Tibial artery (tissue), 4 donors: ENCODE results near the gene C15orf62.

Experiments
- DNase-seq, 2 donors: peaks; one replicate each; pipeline ENCODE4 v3.0.0-alpha.2; 2019
- H3K27ac ChIP-seq, 2 donors: fragments of 200-600 bp; sonication (generic) in 1 of 2; 1 replicate in 1 of 2; 2 replicates in 1 of 2; pipeline ENCODE4 v1.5.1; 2018 to 2019; ENCODE audit warnings: mild to moderate bottlenecking in 1 of 2
- H3K27me3 ChIP-seq, 2 donors: fragments of 200-600 bp; sonication (generic) in 1 of 2; one replicate each; pipeline versions ENCODE4 v1.5.1 to v1.6.0; 2016 to 2019
- H3K36me3 ChIP-seq, 3 donors: fragments of 200-600 bp; sonication (generic) in 2 of 3; one replicate each; pipeline ENCODE4 v1.5.1; 2016 to 2019; ENCODE audit warnings: mild to moderate bottlenecking in 2 of 3
- H3K4me1 ChIP-seq, 4 donors: fragments of 200-600 bp; sonication (generic) in 2 of 4; 1 replicate in 3 of 4; 2 replicates in 1 of 4; pipeline ENCODE4 v1.5.1; 2016 to 2019
- H3K4me3 ChIP-seq, 2 donors: fragments of 200-600 bp; sonication (generic) in 1 of 2; 1 replicate in 1 of 2; 2 replicates in 1 of 2; pipeline ENCODE4 v1.5.1; 2018 to 2019; ENCODE audit warnings: mild to moderate bottlenecking in 2 of 2
- H3K9me3 ChIP-seq, 3 donors: fragments of 200-600 bp; sonication (generic) in 1 of 3; one replicate each; pipeline ENCODE4 v1.5.1; 2016 to 2019
- CTCF ChIP-seq, 2 experiments: fragments of 200-600 bp in 1 of 2; fragments of 450-650 bp in 1 of 2; IDR thresholded peaks; one replicate each; pipeline ENCODE4 v1.5.1; 2017 to 2019; ENCODE audit warnings: antibody characterized with exemption in 2 of 2, mild to moderate bottlenecking in 1 of 2, moderate library complexity in 1 of 2
- intact Hi-C: fragments of 100-400 bp; cut with DNase I; formaldehyde crosslinking; loops from one replicate; pipeline ENCODE4 v1.15.0; 2023; ENCODE audit warnings: low total_unique reads

Gene C15orf62

GRCh38 chr15:40775007-40775406 lies 5.2 kb downstream of the C15orf62 start:
- Histone ChIP-seq H3K9me3 (no peaks in the 10 kb centered on the region), H3K27me3 (no peaks in the 10 kb centered on the region), H3K27ac (no peak overlapping the region), H3K36me3 (peaks cover 72 to 100% (median 81%) of the 10 kb centered on the region in 3 donors), H3K4me3 (no peak overlapping the region), H3K4me1 (peaks cover 0 to 21% (median 0%) of the 10 kb centered on the region in 4 donors)
- DNase-seq: no peak
- no peak for TF ChIP-seq CTCF (IDR thresholded peaks at IDR 0.05)
- intact Hi-C loops: no loop called here

- H3K27ac ChIP-seq: no peak overlapping the region
- H3K36me3 ChIP-seq: peaks cover 73 to 92% (median 81%) of the 10 kb centered on the region in 3 donors
- intact Hi-C loops: no loop called here
These were observed 6.2 kb downstream of the C15orf62 start for GRCh38 chr15:40775740-40776536.

GRCh38 chr15:40776537-40777141 lies 6.9 kb downstream of the C15orf62 start:
- DNase-seq: no peak
- no peak for TF ChIP-seq CTCF (IDR thresholded peaks at IDR 0.05)
- no peaks in the 10 kb centered on the region for H3K27me3 ChIP-seq
- no peaks in the 10 kb centered on the region for H3K9me3 ChIP-seq
- peaks cover 0 to 10% (median 0%) of the 10 kb centered on the region in 4 donors for H3K4me1 ChIP-seq
- H3K36me3 ChIP-seq: peaks cover 73 to 85% (median 79%) of the 10 kb centered on the region in 3 donors
- no peak overlapping the region for H3K4me3 ChIP-seq
- intact Hi-C loops: no loop called here
- H3K27ac ChIP-seq: no peak overlapping the region

More at GRCh38 chr15:40775740-40776536, 6.2 kb downstream of the C15orf62 start:
- no peaks in the 10 kb centered on the region for H3K27me3 ChIP-seq
- no peak overlapping the region for H3K4me3 ChIP-seq
- DNase-seq: no peak
- no peaks in the 10 kb centered on the region for H3K9me3 ChIP-seq
- no peak for TF ChIP-seq CTCF (IDR thresholded peaks at IDR 0.05)
- peaks cover 0 to 14% (median 0%) of the 10 kb centered on the region in 4 donors for H3K4me1 ChIP-seq

GRCh38 chr15:40782609-40783227 lies 12.9 kb downstream of the C15orf62 start:
- DNase-seq: peak in 1 of 2 donors; percentile 65
- intact Hi-C loops: loop anchor here (10.0 kb wide), 1 partner anchor 1352 kb away; no protein-coding TSS in a partner anchor
- Histone ChIP-seq H3K36me3 (peaks cover 21 to 24% (median 24%) of the 10 kb centered on the region in 3 donors), H3K9me3 (no peaks in the 10 kb centered on the region), H3K4me1 (peaks cover 0 to 21% (median 8%) of the 10 kb centered on the region in 4 donors), H3K27ac (no peak overlapping the region), H3K27me3 (no peaks in the 10 kb centered on the region), H3K4me3 (no peak overlapping the region)
- TF ChIP-seq CTCF (IDR thresholded peaks at IDR 0.05): peak; percentile 28 to 34

GRCh38 chr15:40785164-40785563 lies 15.4 kb downstream of the C15orf62 start:
- Histone ChIP-seq H3K4me3 (no peak overlapping the region), H3K4me1 (peaks cover 0 to 34% (median 9%) of the 10 kb centered on the region in 4 donors), H3K9me3 (no peaks in the 10 kb centered on the region), H3K27ac (no peak overlapping the region), H3K36me3 (no peaks in the 10 kb centered on the region), H3K27me3 (no peaks in the 10 kb centered on the region)
- intact Hi-C loops: loop anchor here (10.0 kb wide), 1 partner anchor 1350 kb away; no protein-coding TSS in a partner anchor
- DNase-seq: no peak
- TF ChIP-seq CTCF (IDR thresholded peaks at IDR 0.05): no peak
